HG03520 (cell line): Measurements from ENCODE around the gene MUSK.

Experiments
- ATAC-seq: cut with Tn5 transposase; IDR thresholded peaks from one replicate; pipeline ENCODE4 v1.9.1; 2021; ENCODE audit warnings: mild to moderate bottlenecking, moderate library complexity; ENCODE audit not compliant: unreplicated experiment

Gene MUSK

GRCh38 chr9:110847671-110848070, 179.1 kb downstream of the MUSK start:
- no peak for ATAC-seq

DNA sequence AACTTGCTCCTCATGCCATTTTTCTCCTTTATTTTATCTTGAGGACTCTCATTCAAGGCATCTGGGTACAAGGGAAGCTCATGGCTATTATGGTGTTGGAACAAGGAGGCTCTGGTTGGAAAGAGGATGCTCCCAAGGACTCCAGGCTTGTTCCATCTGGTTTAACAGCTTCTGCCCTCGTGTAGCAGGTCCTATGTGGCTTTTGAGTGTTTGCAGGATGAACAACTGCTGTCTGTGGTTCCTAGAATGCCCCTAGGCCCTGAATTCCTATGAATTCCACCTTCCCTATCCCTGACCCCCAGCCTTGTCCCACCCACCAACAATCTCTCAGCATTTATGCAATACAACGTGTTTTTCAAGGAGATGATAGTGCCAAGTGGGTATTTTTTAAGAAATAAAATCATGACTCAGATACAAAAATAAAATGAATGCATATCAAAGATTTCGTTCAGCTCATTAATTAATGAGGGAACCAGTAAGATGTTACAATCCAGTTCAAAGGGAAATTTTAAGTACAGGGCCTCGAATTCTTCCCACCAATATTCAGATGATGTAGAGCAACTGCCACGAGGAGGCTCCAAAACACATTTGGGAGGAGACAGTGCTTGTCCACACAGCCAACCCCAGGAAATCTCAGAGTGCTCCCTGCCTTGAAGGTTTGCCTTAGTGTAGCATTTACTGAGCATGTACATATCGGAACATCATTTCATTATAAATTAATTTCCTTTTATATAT, 182.0 kb downstream of the MUSK start:
- ATAC-seq: no peak
